Gastroesophageal sphincter (tissue), 4 donors: ENCODE data around the gene PXDN. TPM values are rescaled to one million over a fixed set of nuclear protein-coding genes. Genes with fewer than 3 reads are reported as not detected.

Experiments
- ATAC-seq: fragments of 150-250 bp; one replicate; pipeline ENCODE4 v1.9.1; 2016; ENCODE audit warnings: mild to moderate bottlenecking, moderate library complexity
- H3K27ac ChIP-seq, 4 donors: fragments of 200-600 bp; sonication (generic) in 3 of 4; 1 replicate in 3 of 4; 2 replicates in 1 of 4; pipeline ENCODE4 v1.5.1; 2016 to 2019
- H3K27me3 ChIP-seq: fragments of 200-600 bp; sonication (generic); one replicate; pipeline ENCODE4 v1.5.1; 2019
- H3K36me3 ChIP-seq, 2 donors: fragments of 200-600 bp; sonication (generic); one replicate each; pipeline ENCODE4 v1.5.1; 2019; ENCODE audit warnings: control low read depth in 1 of 2
- H3K4me1 ChIP-seq, 3 donors: fragments of 200-600 bp; sonication (generic); 1 replicate in 2 of 3; 2 replicates in 1 of 3; pipeline ENCODE4 v1.5.1; 2016 to 2019; ENCODE audit warnings: control low read depth in 2 of 3
- H3K4me3 ChIP-seq, 2 donors: fragments of 200-600 bp; sonication (generic); one replicate each; pipeline ENCODE4 v1.5.1; 2019; ENCODE audit warnings: mild to moderate bottlenecking in 1 of 2, moderate library complexity in 1 of 2
- H3K9me3 ChIP-seq, 3 donors: fragments of 200-600 bp; sonication (generic); one replicate each; pipeline ENCODE4 v1.5.1; 2017 to 2019; ENCODE audit warnings: control low read depth in 2 of 3
- CTCF ChIP-seq, 4 experiments: fragments of 200-600 bp in 2 of 4; fragments of 450-650 bp in 2 of 4; sonication (generic) in 1 of 4; IDR thresholded peaks; one replicate each; pipeline ENCODE4 v1.5.1; 2017 to 2019; ENCODE audit warnings: antibody characterized with exemption in 4 of 4, mild to moderate bottlenecking in 2 of 4, moderate library complexity in 2 of 4
- EP300 ChIP-seq: sonication (generic); formaldehyde crosslinking; IDR thresholded peaks from one replicate; pipeline ENCODE4 v1.6.1; 2017; ENCODE audit warnings: antibody characterized with exemption, mild to moderate bottlenecking
- POLR2A ChIP-seq, 2 donors: fragments of 450-650 bp; IDR thresholded peaks; one replicate each; pipeline ENCODE4 v1.6.1; 2017; ENCODE audit warnings: antibody characterized with exemption in 2 of 2, mild to moderate bottlenecking in 2 of 2, moderate library complexity in 1 of 2
- WGBS, 2 donors: methylation state at CpG; one replicate each; pipeline ENCODE4 v1.1.5; 2018; ENCODE audit warnings: low coverage in 1 of 2; 5-methylcytosine and 5-hydroxymethylcytosine counted together
- total RNA-seq, 4 donors: library from RNA; depleted of rRNA; stranded (reverse); fragments of >200 nt; gene quantifications; one replicate each; pipeline ENCODE4 v1.1.0, GENCODE V29; 2016

The PXDN gene
- total RNA-seq, 4 donors from 2014 or later, result 19.9 to 95.9 (median 60.9) TPM

GRCh38 chr2:1581965-1582625, 162.2 kb downstream of the PXDN start:
- TF ChIP-seq POLR2A (IDR thresholded peaks at IDR 0.05) (no peak), CTCF (IDR thresholded peaks at IDR 0.05) (no peak), EP300 (no peak)
- ATAC-seq, result no peak
- Histone ChIP-seq H3K4me1 (no peaks in the 10 kb centered on the region), H3K36me3 (no peaks in the 10 kb centered on the region), H3K27me3 (peaks cover 8% of the 10 kb centered on the region), H3K27ac (no peak overlapping the region), H3K4me3 (no peak overlapping the region), H3K9me3 (no peaks in the 10 kb centered on the region)
- 89 to 90% methylated on average over 4 to 10 of the region's 10 CpGs for WGBS, 2 donors
